ENCODE results near the gene LMOD3. TPM values are rescaled to one million over a fixed set of nuclear protein-coding genes. Genes with fewer than 3 reads are reported as not detected.
A peak's percentile ranks its signal among the peaks of the same experiment; 100 is the strongest.

Gene LMOD3
- total and polyA plus RNA-seq, 2 donors (not counting 3 experiments of a cell fraction or from before 2014, with no cell fraction given): not detected

GRCh38 chr3:69081583-69082262 lies 40.7 kb downstream of the LMOD3 start:
- H4K20me1 ChIP-seq (replicated peaks; ENCODE audit: control insufficient read depth, extremely low read depth, insufficient read depth, low read length): no peaks in the 10 kb centered on the region
- FAIRE-seq (peak; percentile 64), DNase-seq (ENCODE audit: low read depth, low spot score) (peak; percentile 69)
- no peak overlapping the region for H3K9ac ChIP-seq (replicated peaks; ENCODE audit: extremely low read depth, insufficient read depth, low read length)
- CTCF ChIA-PET: interaction anchor here (1.4 kb wide), 1 partner anchor 13 kb away, joined by 4 read pairs; no protein-coding TSS in a partner anchor
- BruUV-seq (replicated peaks): no TSS peak
- TF ChIP-seq EZH2 (IDR thresholded peaks at IDR 0.05; ENCODE audit: borderline replicate concordance, low read depth, low read length, severe bottlenecking) (no peak), JUN (IDR thresholded peaks at IDR 0.05; ENCODE audit: borderline replicate concordance, insufficient read depth, insufficient read length, low read depth) (peak; percentile 48), GATA2 (IDR thresholded peaks at IDR 0.05; ENCODE audit: insufficient read depth, insufficient read length, low read depth, low read length) (peak; percentile 84), MAX (IDR thresholded peaks at IDR 0.05; ENCODE audit: insufficient read depth, insufficient read length) (no peak), FOS (IDR thresholded peaks at IDR 0.05; ENCODE audit: borderline replicate concordance, insufficient read depth, low read length) (peak; percentile 14), POLR2A (IDR thresholded peaks at IDR 0.05; ENCODE audit: low read depth, low read length) (no peak)
- H3K4me2 ChIP-seq (ENCODE audit: insufficient read depth, low read length): peak overlapping the region; percentile 19
- H3K9me3 ChIP-seq (replicated peaks; ENCODE audit: control insufficient read depth, insufficient read depth, low read length): no peaks in the 10 kb centered on the region
- no peaks in the 10 kb centered on the region for H3K36me3 ChIP-seq (ENCODE audit: control insufficient read depth in 2 of 2, extremely low read depth in 1 of 2, insufficient read depth in 2 of 2, low read length in 2 of 2)
- peak overlapping the region; percentile 49 for H3K27ac ChIP-seq (ENCODE audit: insufficient read depth, low read depth, low read length)
- H3K27me3 ChIP-seq (ENCODE audit: control insufficient read depth in 2 of 2, insufficient read depth in 2 of 2, low read length in 2 of 2): no peaks in the 10 kb centered on the region
- H2AFZ ChIP-seq (ENCODE audit: low read depth, low read length): no peak overlapping the region
- POLR2A ChIA-PET: no interaction called here
- intact Hi-C loops (cut with micrococcal nuclease): loop anchor here (2.0 kb wide), 1 partner anchor 49 kb away; no protein-coding TSS in a partner anchor
- peaks cover 39% of the 10 kb centered on the region for H3K79me2 ChIP-seq (ENCODE audit: control insufficient read depth, insufficient read depth, low read length)
- dilution Hi-C loops (cut with MboI; ENCODE audit: extremely low pct_ligation_motif_present, low sequenced_read_pairs): no loop called here
- no peaks in the 10 kb centered on the region for H3K9me1 ChIP-seq (replicated peaks; ENCODE audit: control insufficient read depth, extremely low read depth, insufficient read depth, low read length)
- H3K4me1 ChIP-seq (ENCODE audit: control insufficient read depth, extremely low read depth, insufficient read depth, low read length): peaks cover 62% of the 10 kb centered on the region
- H3K4me3 ChIP-seq (replicated peaks in 1 of 3; ENCODE audit: insufficient read depth in 1 of 3, low read depth in 1 of 3, low read length in 3 of 3): no peak overlapping the region

Data from endothelial cell of umbilical vein (primary cell).